Progenitor cell of endocrine pancreas (in vitro differentiated cells): ENCODE measurements around the gene ZNF79. TPM values are rescaled to one million over a fixed set of nuclear protein-coding genes. Genes with fewer than 3 reads are reported as not detected.

ENCODE experiments used
- DNase-seq: peaks from one replicate; pipeline ENCODE4 v3.0.0; 2021; ENCODE audit warnings: low spot score; ENCODE audit not compliant: unreplicated experiment
- H3K27ac Mint-ChIP-seq: 2 replicates; pipeline ENCODE4 v1.8.0; 2021; ENCODE audit warnings: mild to moderate bottlenecking, moderate library complexity, mixed read lengths
- H3K27me3 Mint-ChIP-seq: 2 replicates; pipeline ENCODE4 v1.8.0; 2021; ENCODE audit warnings: mixed read lengths
- H3K36me3 Mint-ChIP-seq: 2 replicates; pipeline ENCODE4 v1.8.0; 2022; ENCODE audit warnings: mixed read lengths; ENCODE audit not compliant: insufficient read depth
- H3K4me1 Mint-ChIP-seq: 2 replicates; pipeline ENCODE4 v1.8.0; 2021; ENCODE audit warnings: low read depth, mixed read lengths
- H3K4me3 Mint-ChIP-seq: 2 replicates; pipeline ENCODE4 v1.8.0; 2021; ENCODE audit warnings: low read depth, mild to moderate bottlenecking, moderate library complexity, mixed read lengths
- H3K9me3 Mint-ChIP-seq: 2 replicates; pipeline ENCODE4 v1.8.0; 2021; ENCODE audit warnings: low read depth, mixed read lengths
- CTCF ChIP-seq: fragments of 200-600 bp; sonication (generic); IDR thresholded peaks from one replicate; pipeline ENCODE4 v1.5.0; 2021; ENCODE audit warnings: antibody characterized with exemption, mild to moderate bottlenecking; ENCODE audit not compliant: unreplicated experiment
- total RNA-seq: library from RNA; stranded (reverse); gene quantifications from 2 replicates; pipeline ENCODE4 v1.2.1, GENCODE V29; 2021

Gene ZNF79
- total RNA-seq, 1 donor from 2014 or later, result 12.4 TPM

- no peak for TF ChIP-seq CTCF
- Mint-ChIP-seq H3K4me1 (peaks cover 36% of the 10 kb centered on the region), H3K4me3 (peak overlapping the region; percentile 97), H3K9me3 (no peaks in the 10 kb centered on the region), H3K27me3 (no peaks in the 10 kb centered on the region), H3K27ac (no peak overlapping the region), H3K36me3 (peaks cover 4% of the 10 kb centered on the region)
- DNase-seq, result no peak
Measured at GRCh38 chr9:127422133-127422782, 1.9 kb upstream of the ZNF79 start.

DNA sequence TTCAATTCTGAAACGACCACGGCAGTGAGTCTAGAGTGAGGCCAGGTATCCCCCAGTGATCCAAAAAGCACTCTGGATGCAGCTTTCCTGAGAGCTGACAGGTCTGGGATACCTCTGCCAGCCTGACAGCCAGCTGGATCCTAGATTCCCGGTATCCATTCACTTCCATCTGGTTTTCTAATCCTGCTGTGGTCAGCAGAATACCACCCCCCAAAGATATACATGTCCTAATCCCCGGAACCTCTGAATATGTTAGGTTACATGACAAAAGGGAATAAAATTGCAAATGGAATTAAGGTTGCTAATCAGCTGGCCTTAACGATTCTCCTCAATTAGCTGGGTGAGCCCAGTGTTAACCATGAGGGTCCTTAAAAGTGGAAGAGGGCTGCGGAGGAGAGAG, 1.4 kb upstream of the ZNF79 start:
- peaks cover 36% of the 10 kb centered on the region for H3K4me1 Mint-ChIP-seq
- H3K4me3 Mint-ChIP-seq, result peak overlapping the region; percentile 97
- DNase-seq, result no peak
- H3K27me3 Mint-ChIP-seq, result no peaks in the 10 kb centered on the region
- H3K27ac Mint-ChIP-seq, result peak overlapping the region; percentile 99
- TF ChIP-seq CTCF, result no peak
- no peaks in the 10 kb centered on the region for H3K9me3 Mint-ChIP-seq
- peaks cover 4% of the 10 kb centered on the region for H3K36me3 Mint-ChIP-seq

DNA sequence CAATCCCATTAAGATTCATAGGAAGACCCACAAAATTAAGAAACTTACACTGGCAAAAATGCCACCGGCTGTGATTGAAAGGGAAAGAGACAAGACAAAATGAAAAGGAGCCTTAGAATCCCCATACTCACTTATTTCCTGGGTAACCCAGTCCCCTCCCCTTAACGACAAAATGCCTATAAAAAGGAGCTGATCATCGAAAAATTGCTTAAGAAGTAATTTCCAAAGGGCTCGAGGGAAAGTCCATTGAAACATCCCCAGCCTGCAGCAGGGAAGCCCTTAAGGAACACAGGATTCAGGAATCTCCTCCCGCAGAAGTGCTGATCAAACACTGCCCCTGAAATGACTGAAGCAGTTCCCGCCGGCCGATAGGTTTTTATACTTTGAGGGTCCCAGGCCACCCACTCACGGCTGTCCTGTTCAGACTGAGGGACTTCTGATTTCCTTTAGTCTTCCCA, 677 bp upstream of the ZNF79 start:
- Mint-ChIP-seq H3K36me3 (peaks cover 4% of the 10 kb centered on the region), H3K4me1 (peaks cover 36% of the 10 kb centered on the region), H3K9me3 (no peaks in the 10 kb centered on the region), H3K27me3 (no peaks in the 10 kb centered on the region), H3K4me3 (peak overlapping the region; percentile 97), H3K27ac (peak overlapping the region; percentile 99)
- TF ChIP-seq CTCF, result no peak
- DNase-seq, result no peak

DNA sequence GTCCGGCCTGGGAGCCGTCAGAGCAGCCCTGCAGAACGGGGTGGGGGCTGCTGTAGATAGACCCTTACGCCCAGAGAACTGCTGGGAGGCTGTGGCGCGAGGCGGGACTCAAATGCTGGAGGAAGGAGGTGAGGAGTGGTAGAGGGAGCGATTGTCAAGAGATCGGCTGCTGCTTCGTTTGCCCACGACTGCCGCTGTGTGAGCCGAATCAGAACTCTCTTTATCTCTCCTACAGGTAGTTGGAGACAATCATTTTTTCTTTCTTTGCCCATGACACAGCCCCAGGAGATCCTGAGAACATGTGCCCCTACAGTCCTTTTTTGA, 456 bp downstream of the ZNF79 start:
- H3K4me3 Mint-ChIP-seq, result peak overlapping the region; percentile 97
- DNase-seq, result no peak
- no peak for TF ChIP-seq CTCF
- H3K27ac Mint-ChIP-seq, result peak overlapping the region; percentile 99
- no peaks in the 10 kb centered on the region for H3K27me3 Mint-ChIP-seq
- H3K9me3 Mint-ChIP-seq, result no peaks in the 10 kb centered on the region
- peaks cover 4% of the 10 kb centered on the region for H3K36me3 Mint-ChIP-seq
- H3K4me1 Mint-ChIP-seq, result peaks cover 34% of the 10 kb centered on the region

DNA sequence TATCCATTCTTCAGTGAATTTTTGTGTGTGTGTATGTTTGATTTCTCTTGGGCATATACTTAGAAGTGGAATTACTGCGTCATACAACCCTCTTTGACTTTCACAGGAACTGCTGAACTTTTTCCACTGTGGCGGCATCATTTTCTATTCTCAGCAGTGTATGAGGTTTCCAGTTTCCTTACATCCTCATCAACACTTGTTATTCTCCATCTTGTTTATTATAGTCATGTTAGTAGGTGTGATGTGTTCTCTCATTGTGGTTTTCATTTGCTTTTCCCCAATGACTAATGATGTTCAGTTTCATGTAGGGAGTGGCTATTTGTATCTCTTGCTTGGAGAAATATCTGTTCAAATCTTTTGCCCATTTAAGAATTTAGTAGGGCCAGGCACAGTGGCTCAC, 2.6 kb downstream of the ZNF79 start:
- no peak for DNase-seq
- Mint-ChIP-seq H3K36me3 (peaks cover 16% of the 10 kb centered on the region), H3K27me3 (no peaks in the 10 kb centered on the region), H3K27ac (peak overlapping the region; percentile 13), H3K9me3 (no peaks in the 10 kb centered on the region), H3K4me3 (peak overlapping the region; percentile 52), H3K4me1 (peaks cover 31% of the 10 kb centered on the region)
- TF ChIP-seq CTCF, result no peak
